ENCODE measurements around the gene KREMEN1.

The KREMEN1 gene

DNA sequence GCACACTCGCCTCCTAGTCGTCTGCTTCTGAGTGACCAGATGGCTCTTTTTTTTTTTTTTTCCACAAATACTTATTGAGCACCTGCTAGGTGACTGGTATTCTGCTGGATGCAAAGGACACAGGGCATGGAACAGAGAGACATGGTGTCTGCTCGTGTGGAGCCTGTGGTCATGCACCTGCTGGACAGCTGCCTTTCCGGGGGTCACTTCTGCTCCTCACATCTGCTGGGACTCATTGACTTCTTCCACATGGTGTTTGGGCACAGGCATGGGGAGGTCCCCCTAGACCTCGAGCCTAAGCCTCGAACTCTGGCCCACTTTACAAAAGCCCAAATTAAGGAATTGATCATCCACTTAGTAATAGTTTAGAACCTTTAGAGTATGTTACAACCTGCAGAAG lies 93.3 kb downstream of the KREMEN1 start:
- intact Hi-C loops (cut with DNase I): no loop called here
- peak in 3 of 10 donors; percentile 5 to 62 (median 42) for DNase-seq

DNA sequence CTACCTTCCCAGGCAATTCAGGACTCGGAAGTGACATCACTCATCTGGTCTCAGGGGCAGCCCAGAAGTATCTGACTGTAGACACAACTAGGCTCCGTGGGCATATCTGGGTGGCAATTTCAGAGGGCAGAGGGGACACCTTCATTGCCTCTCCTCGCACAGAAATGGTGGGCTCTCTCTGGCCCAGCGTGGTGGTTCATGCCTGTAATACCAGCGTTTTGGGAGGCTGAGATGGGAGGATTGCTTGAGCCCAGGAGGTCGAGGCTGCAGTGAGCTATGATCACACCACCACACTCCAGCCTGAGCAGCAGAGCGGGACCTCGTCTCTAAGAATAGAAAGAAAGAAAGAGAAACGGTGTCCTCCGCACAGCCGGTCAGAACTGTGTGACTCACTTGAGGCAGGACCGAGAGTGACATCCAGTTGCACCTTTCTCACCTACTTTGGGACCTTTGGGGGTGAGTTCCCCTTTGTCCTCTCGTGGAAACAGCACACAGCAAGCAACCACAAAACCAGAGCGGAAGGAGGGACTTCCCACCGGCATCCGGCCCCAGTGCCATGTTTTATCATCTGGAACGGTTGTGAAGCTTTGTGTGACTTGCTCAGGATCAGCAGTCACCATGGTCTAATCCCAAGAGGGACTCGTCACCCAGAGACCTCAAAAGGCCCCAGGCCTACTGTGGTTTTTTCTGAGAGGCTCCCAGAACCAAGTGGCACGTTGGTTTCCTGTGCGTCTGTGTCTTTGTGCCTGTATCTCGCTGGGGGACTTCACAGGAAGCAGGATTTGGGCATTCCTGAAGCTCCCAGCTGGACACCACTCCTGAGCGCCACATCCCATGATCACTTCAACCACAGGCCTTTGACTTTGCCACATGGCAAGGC lies 94.4 kb downstream of the KREMEN1 start:
- peak in 3 of 10 donors; percentile 26 to 63 (median 31) for DNase-seq
- intact Hi-C loops (cut with DNase I): no loop called here

DNA sequence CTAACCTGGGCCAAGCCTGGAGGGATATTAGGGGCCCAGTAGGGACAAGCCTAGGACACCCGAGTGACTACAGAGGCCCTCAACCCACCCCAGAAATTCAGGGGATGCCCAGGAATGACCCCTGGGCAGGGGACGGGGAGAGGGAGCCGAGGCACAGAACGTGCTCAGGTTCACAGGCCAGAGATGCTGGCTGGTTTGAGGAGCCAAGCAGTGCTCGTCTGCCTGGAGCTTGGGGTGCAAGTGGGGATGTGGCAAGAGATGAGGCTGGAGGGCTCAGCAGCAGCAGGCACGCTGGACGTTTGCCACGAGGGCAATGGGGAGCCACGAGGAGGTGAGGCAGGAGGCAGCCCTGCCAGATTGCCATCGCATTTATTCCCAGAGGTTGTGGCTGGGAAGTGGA lies 98.9 kb downstream of the KREMEN1 start:
- intact Hi-C loops (cut with DNase I): no loop called here
- DNase-seq: peak in 3 of 10 donors; percentile 30 to 45 (median 35)

DNA sequence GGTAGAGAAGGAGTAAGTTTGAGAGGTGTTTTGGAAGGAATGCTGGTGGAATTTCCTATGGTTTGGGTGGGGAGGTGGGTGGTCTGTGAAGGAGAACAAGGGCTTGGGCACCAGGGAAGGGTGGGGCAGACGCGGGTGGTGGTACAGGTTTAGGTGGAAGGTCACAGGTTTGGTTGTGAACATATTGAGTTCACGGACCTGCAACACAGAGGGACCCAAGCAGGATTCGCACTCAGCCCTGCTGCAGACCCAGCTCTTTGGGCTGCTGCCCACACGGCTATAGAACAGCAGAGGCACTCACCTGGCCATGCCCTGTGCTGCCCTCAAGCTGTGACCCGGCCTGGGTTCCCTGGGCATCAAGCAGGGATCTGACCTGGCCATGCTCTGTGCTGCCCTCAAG lies 99.4 kb downstream of the KREMEN1 start:
- intact Hi-C loops (cut with DNase I): no loop called here
- DNase-seq: peak in 2 of 10 donors; percentile 20 to 48

DNA sequence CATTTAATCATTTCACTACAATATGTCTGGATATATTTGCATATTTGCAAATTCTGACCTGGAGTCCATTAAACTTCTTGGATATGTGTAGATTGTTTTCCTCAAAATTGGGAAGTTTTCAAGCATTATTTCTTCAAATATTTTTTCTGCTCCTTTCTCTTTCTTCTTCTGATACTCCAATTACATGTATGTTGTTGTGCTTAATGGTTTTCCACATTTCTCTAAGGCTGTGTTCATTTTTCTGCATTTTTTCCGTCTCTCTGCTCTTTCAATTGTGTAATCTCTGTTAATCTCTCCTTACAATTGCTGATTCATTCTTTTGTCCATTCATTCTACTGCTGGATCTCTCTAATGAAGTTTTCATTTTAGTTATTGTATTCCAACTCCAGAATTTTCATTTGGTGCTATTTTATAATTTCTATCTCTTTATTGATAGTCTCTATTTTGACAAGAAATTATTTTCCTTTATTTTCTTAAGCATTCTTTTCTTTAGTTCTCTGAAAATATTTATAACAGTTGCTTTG lies 102.5 kb downstream of the KREMEN1 start:
- intact Hi-C loops (cut with DNase I): no loop called here
- no peak for DNase-seq

DNA sequence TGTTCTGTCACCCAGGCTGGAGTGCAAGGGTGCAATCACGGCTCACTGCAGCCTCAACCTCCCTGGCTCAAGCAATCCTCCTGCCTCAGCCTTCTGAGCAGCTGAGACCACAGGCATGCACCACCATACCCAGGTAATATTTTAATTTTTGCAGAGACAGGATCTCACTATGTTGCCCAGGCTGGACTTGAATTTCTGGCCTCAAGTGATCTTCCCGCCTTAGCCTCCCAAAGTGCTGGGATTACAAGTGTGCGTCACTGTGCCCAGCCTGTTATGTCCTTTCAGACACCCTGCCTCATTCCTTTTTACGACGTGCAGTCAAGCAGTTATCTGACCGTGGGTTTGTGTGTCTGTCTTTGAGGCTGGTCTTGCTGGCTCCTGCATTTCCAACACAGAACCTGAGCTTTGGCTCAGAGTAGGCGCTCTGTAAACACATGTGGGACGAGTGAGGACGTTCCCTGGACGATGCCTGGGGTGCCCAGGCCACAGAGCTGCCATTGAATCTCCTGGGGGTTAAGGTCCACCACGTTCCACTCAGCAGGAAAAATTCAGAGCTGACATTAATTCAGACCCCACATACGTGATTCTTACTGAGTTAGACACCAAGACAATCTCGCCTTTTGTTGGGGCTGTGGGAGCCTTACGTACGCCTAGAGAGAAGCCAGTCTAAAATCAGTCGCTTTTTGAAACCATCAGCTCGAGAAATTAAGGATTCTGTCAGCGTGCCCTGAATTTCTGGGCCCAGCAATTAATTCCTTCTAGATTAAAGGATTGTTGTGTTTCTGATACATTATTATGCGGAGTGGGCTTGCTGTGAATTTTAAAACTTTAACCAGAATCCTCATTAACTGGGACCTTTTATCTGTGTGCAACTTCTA lies 111.4 kb downstream of the KREMEN1 start:
- peak in 3 of 10 donors; percentile 28 to 47 (median 41) for DNase-seq

DNA sequence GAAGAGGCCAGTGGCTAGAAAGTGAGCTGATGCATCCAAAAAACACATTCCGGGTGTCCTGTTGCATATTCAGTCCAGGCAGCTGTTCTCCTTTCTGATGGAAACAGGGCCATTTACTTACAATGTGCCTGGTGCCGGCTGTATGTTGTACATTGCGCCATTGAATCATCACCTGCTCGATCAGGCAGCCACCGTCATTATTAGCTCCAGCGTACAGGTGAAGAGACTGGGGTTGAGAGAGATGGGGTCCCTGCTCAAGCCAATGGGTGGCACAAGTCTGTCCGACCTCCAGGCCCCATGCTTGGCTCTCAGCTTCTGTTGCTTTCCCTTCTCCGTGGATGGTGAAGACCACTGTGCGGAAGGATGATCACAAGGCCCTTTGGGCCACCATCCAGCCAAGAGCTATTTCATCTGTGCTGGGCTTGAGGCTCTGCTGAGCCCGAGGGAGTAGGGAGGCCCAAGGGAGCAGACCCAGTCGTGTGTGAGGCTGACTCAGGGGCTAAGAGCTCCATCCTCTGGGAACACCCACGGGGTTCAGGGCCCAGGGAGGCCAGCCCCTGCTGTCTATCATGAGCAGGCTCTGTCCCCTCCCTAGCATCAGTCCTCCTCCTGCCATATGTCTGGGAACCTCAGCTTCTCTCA lies 112.1 kb downstream of the KREMEN1 start:
- peak in 3 of 10 donors; percentile 46 to 72 (median 64) for DNase-seq
- intact Hi-C loops (cut with DNase I): no loop called here

More for the DNA sequence above, 111.4 kb downstream of the KREMEN1 start:
- intact Hi-C loops (cut with DNase I): no loop called here

DNA sequence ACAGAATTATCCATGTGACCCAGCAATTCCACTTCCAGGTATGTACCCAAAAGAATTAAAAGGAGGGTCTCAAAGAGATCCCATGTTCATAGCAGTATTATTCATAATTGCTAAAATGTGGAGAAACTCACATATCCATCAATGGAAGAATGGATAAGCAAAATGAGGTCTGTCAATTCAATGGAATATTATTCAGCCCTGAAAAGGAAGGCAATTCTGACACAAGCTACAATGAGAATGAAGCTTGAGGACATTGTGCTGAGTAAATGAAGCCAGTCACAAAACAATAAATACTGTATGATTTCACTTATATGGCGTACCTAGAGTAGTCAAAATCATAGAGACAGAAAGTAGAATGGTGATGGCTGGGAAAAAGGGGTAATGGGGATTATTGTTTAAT lies 113.5 kb downstream of the KREMEN1 start:
- intact Hi-C loops (cut with DNase I): no loop called here
- DNase-seq: no peak

DNA sequence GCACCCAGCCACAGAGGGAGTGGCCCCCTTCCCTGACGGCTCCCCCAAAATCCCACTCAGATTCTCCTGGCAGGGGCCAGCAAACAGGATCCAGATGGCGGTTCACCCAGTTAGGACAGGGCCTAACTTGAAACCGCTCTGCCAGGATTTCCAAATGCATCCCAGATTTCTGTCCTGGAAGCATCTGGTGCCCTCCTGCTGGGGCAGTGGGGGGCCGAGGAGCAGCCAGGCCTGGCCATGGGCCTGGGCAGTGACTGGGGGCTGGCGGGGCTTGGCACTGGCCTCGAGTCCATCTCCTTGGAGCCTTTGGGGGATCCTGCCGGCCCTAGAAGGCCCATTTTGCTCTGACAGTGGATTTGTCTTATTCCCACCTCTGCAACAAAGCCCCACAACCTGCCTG lies 115.0 kb downstream of the KREMEN1 start:
- peak in 3 of 10 donors; percentile 16 to 52 (median 46) for DNase-seq
- intact Hi-C loops (cut with DNase I): no loop called here

DNA sequence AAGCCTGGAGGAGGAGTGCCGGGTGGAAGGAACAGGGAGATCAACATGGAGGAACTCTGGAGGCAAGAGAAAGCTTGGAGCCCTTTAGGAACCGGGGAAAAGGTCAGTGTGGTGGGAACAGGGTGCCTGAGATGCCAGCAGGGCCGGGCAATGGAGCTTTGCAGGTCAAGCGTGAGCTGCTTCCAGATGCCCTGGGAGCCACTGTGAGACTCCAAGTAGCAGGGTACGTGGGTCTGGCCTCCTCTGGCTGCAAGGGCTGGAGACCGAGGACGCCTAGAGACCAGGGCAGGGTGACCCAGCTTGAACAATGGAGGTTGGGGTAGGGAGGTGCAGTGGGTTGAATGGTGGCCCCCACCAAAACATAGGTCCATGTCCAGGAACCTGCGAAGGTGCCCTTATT lies 117.2 kb downstream of the KREMEN1 start:
- peak in 3 of 10 donors; percentile 22 to 51 (median 43) for DNase-seq
- intact Hi-C loops (cut with DNase I): no loop called here

DNA sequence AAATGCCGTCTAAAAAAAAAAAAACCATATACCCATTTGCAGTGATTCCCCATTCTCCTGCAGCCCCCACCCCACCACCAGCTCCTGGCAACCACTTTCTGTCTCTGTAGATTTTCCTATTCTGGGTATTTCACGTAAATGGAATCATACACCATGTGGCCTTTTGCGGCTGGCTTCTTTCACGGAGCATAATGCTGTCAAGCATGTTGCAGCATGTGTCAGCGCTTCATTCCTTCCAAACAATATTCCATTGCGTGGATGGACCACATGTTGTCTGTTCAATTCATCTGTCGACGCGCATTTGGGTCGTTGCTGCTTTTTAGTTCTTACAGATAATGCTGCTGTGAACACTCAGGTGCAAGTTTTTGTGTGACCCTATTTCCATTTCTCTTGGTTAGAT lies 118.1 kb downstream of the KREMEN1 start:
- peak in 2 of 10 donors; percentile 17 to 31 for DNase-seq
- intact Hi-C loops (cut with DNase I): no loop called here

DNA sequence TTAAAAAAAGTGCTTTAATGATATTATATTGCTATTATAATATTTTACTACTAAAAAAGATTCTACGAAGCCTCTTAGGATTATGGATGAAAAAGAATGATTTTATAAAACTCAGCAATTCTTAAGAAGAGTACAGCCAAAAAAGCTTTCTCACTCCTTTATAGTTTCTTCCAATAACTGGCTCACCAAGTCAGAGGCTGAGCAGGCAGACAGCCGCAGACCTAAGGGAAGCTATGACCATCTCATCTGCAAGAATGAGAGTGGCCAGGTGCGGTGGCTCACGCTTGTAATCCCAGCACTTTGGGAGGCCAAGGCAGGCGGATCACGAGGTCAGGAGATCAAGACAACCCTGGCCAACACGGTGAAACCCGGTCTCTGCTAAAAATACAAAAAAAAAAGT lies 120.2 kb downstream of the KREMEN1 start:
- intact Hi-C loops (cut with DNase I): no loop called here

DNA sequence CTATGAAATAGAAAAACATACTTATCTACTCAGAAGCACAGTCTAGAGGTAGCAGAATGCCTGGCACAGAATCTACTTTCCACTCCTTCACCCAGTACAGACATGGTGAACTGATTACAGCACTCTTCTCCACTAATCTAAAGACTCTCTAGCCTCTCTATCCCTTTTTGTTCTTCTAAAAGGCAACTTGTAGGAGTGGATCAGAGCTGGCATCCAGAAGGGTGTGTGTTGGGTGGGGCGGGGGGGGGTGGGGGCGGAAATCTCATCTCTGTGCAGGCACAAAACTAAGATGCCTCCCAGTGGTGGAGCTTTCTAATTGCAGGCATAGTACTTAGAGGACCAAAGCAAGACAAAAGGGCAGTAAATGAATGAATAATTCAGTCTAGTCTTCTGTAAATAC lies 121.3 kb downstream of the KREMEN1 start:
- intact Hi-C loops (cut with DNase I): no loop called here
- DNase-seq: no peak

More for the DNA sequence above, 120.2 kb downstream of the KREMEN1 start:
- DNase-seq: peak in 3 of 10 donors; percentile 30 to 48 (median 30)

DNA sequence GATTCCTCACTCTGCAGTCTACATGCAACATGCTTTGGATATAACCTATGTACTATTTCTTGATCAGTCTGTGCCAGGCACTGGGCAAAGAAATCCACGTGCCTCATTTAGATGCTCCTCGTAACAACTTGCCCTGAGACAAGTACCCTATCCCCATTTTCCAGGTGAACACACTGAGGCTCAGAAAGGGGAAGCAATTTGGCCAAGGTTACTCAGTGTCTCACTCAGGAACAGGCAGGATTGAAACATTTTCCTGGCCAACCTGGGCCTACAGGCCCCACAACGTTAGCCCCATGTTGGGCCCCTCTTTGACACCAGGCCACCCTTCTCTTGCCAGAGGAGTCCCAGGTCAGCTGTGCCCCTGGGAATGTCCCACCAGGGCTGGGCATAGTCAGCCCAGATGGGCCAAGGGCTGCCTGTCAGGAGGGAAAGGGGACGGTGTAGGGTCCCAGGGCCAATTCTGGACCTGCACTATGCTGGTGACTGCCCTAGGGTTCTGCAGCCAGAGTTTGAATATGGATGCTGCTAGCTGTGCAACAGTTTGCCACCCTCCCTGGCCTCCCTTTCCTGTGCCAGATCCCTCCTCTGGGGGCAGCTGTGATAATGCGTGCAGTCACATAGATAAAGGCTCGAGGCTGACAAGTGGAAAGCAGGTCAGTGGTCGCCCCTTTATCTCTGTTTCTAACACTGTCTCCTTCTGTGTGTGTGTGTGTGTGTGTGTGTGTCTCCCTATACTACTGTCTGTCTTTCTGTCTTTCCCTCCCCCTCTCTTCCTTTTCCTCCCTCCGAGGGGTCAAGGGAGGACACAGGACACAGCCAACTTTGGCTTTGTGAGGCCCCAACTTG lies 122.5 kb downstream of the KREMEN1 start:
- intact Hi-C loops (cut with DNase I): no loop called here
- DNase-seq: peak in 3 of 10 donors; percentile 13 to 64 (median 48)

DNA sequence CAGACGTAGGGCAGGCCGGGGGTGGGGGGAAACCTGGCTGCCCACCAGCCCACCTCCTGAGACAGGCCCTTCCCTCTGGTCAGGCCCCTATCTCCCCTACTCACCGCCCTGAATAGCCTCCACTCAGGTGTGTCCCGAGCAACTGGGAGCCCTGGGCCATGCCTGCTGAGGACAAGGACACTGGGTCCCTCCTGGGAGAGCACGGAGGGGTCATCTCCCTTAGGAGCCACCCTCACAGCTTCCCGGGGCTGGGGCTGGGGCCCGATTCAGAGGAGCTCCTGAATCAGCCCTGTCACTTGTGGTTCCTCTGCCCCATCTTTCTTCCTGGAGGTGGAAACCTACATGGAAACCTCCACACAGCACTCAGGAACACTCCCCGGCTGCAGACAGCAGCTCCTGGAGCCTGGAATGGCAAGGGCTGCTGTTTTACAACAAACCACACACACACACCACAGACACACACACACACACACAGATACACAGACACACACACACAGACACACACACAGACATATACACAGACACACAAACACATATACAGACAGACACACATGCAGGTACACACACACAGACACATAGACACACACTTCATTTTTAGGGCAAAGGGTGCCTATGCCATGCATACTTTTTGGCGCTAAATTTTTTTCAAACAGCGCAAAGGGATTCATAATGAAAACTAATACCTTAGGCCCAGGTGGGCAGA lies 123.3 kb downstream of the KREMEN1 start:
- intact Hi-C loops (cut with DNase I): no loop called here
- peak in 3 of 10 donors; percentile 30 to 52 (median 49) for DNase-seq

DNA sequence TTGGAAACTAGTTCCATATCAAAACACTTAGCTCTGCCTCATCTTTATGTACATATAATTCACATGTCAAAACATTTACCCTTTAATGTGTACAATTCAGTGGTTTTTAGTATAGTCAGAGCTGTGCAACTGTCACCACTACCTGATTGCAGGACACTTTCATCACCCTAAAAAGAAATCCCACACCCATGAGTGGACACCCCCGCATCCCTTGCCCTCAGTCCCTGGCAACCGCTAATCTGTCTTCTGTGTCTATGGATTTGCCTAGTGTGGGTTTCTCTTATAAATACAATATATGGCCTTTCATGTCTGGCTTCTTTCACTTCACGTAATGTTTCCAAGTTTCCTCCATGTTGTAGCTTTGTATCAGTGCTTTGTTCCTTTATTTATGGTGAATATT lies 124.3 kb downstream of the KREMEN1 start:
- peak in 1 of 10 donors; percentile 4 for DNase-seq
- intact Hi-C loops (cut with DNase I): no loop called here

DNA sequence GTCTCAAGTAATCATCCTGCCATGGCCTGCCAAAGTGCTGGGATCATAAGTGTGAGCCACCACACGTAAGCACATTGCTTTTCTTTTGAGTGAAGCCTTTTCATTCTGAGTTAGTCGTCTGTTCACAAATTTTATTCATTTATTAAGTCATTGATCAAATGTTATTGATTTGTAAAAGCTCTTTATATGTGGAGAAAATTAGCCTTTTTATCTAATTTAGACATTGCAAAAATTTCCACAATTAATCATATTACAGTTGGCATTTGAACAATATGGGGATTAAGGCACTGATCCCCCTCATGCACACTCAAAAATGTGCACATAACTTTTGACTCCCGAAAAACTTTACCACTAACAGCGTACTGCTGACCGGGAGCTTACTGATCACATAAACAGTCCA lies 125.4 kb downstream of the KREMEN1 start:
- peak in 2 of 10 donors; percentile 24 to 46 for DNase-seq
- intact Hi-C loops (cut with DNase I): no loop called here

DNA sequence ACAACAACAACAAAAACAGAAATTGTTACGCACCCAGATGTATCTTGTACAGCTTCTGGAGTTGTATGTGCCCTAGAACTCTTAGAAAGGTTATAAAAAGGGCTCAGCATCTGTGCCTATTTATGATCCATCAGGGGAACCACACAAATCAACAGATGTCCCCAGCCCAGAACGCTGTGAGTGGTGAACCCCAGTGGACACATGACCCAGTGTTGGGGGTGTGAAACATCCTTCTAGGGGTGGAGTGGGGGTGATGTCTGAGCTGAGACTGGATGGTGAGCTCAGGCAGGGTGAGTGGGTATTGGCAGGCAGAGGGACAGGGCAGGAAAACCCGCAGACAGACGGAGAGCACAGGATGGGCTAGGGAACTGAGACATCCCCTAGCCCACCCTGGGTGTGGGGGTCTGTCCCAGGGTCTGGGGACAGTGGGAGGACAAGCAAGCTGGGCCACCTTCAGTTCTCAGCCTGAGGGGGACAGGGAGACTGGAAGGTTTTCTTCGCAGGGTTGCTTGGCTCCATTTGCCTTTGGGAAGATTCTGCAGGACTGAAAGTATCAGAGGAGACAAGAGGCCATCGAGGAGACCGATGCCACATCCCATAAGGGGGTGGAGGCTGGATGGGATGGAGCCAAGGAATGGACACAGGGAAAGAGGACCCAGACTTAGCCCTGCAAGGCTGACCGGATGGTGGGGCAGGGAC lies 127.0 kb downstream of the KREMEN1 start:
- peak in 3 of 10 donors; percentile 39 to 52 (median 42) for DNase-seq
- intact Hi-C loops (cut with DNase I): no loop called here

Data from posterior cingulate gyrus (tissue), 11 donors.